ENCODE results near the gene KIF19. TPM values are rescaled to one million over a fixed set of nuclear protein-coding genes. Genes with fewer than 3 reads are reported as not detected.

The KIF19 gene
- polyA plus RNA-seq, 5 donors, result 0.63 to 2.6 (median 1.5) TPM

Other genes starting within 250 kb of the KIF19 start
- 1,000 to 10,000 TPM; 1,191 to 1,565 (median 1,307) TPM for gene RPL38, start 122.5 kb upstream of the KIF19 start, polyA plus RNA-seq (ENCODE audit: insufficient read depth in 1 of 5, insufficient read length in 5 of 5, low replicate concordance in 1 of 5)
- gene TTYH2, start 112.7 kb upstream of the KIF19 start, polyA plus RNA-seq (ENCODE audit: insufficient read depth in 1 of 5, insufficient read length in 5 of 5, low replicate concordance in 1 of 5), result 10 to 100 TPM; 11.7 to 27.1 (median 19.9) TPM
- 1 to 10 TPM in 4 of 5 donors, under 1 TPM in 1; 0.64 to 5.6 (median 3.5) TPM for gene DNAI2, start 52.0 kb upstream of the KIF19 start, polyA plus RNA-seq (ENCODE audit: insufficient read depth in 1 of 5, insufficient read length in 5 of 5, low replicate concordance in 1 of 5)
- gene BTBD17, start 35.6 kb downstream of the KIF19 start, polyA plus RNA-seq (ENCODE audit: insufficient read depth in 1 of 5, insufficient read length in 5 of 5, low replicate concordance in 1 of 5), result 1 to 10 TPM in 1 of 5 donors, under 1 TPM in 4; 0.67 to 1.9 (median 0.84) TPM
- under 1 TPM in 3 of 5 donors, not detected in 2; 0.13 to 0.16 (median 0.15) TPM for gene GPR142, start 41.3 kb downstream of the KIF19 start, polyA plus RNA-seq (ENCODE audit: insufficient read depth in 1 of 5, insufficient read length in 5 of 5, low replicate concordance in 1 of 5)
- gene GPRC5C, start 105.9 kb downstream of the KIF19 start, polyA plus RNA-seq (ENCODE audit: insufficient read depth in 1 of 5, insufficient read length in 5 of 5, low replicate concordance in 1 of 5), result 10 to 100 TPM; 40.1 to 70.8 (median 51.4) TPM
- gene CD300A, start 140.4 kb downstream of the KIF19 start, polyA plus RNA-seq (ENCODE audit: insufficient read depth in 1 of 5, insufficient read length in 5 of 5, low replicate concordance in 1 of 5), result 1 to 10 TPM; 1.6 to 3.6 (median 2.1) TPM
- under 1 TPM; 0.22 to 0.44 (median 0.25) TPM for gene CD300LB, start 205.2 kb downstream of the KIF19 start, polyA plus RNA-seq (ENCODE audit: insufficient read depth in 1 of 5, insufficient read length in 5 of 5, low replicate concordance in 1 of 5)
- gene CD300C, start 219.9 kb downstream of the KIF19 start, polyA plus RNA-seq (ENCODE audit: insufficient read depth in 1 of 5, insufficient read length in 5 of 5, low replicate concordance in 1 of 5), result 1 to 10 TPM in 1 of 5 donors, under 1 TPM in 4; 0.23 to 1.1 (median 0.69) TPM
- under 1 TPM in 3 of 5 donors, not detected in 2; 0.30 to 0.48 (median 0.34) TPM for gene CD300H, start 241.3 kb downstream of the KIF19 start, polyA plus RNA-seq (ENCODE audit: insufficient read depth in 1 of 5, insufficient read length in 5 of 5, low replicate concordance in 1 of 5)

All from right lung (tissue), 5 donors.